Stimulated activated CD4-positive, alpha-beta T cell treated with anti-CD3 and anti-CD28 coated beads, Interleukin-12 subunit alpha, Interleukin-12 subunit beta, amount 100 ng/mL, for 4 hours (primary cell): Measurements from ENCODE around the gene URGCP.
"Not testable (repeated sequence)": the region's sequence is repeated elsewhere in the genome, so short reads cannot be mapped to it uniquely, and the experiment has no call there.

Experiments used
- DNase-seq: peaks from one replicate; pipeline ENCODE4 v3.0.0-alpha.2; 2020

Gene URGCP

DNA sequence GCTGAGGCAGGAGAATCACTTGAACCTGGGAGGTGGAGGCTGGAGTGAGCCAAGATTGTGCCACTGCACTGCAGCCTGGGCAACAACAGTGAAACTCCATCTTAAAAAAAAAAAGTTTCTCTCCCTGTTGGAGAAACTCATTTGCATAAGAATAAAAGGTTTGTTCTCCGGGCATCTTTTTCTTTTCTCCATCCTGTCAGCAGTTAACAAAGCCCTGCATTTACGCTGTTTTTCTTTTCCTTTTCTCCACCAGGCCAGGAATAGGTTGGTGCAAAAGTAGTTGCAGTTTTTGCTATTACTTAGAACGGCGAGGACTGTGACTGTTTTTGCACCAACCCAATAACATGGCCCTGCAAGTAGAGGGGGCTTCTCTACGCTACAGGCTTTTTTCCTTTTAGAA is 9.5 kb upstream of the URGCP start:
- DNase-seq: no peak

DNA sequence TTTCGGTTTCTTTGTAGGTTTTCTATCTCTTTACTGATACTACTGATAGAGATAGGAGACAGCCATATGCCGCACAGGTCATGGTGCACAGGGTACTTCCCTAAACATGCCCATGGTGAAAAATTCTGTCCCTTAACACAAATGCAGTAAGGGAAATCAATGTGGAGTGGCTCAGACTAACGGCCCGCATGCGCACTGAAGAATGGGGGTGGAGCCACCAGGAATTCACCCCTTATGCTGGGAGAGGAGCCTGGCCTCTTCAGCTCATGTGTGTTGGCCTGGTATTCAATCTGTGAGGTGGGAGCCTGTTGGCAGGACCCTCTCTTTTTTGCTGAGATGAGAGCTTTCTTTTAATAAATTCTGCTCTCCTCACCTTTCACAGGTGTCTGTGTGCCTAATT is 8.4 kb upstream of the URGCP start:
- no peak for DNase-seq

DNA sequence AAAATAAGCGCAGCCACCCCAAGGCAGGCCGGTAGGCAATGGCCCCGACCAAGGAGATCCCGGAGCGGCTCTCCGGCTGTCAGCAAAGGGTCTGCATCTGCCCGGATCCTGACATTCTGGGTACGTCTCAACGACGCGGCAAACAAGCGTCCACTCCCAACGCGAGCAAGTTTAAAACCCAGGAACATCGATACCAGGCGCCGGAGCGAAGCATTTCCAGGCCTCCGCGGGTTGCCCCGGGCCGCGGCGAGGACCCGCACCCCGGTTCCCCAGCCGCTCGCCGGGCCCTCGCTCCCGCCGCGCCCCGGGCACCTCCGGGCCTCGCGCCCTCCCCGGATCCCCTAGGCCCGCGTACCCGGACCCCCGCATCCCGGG is 453 bp downstream of the URGCP start:
- no peak for DNase-seq

DNA sequence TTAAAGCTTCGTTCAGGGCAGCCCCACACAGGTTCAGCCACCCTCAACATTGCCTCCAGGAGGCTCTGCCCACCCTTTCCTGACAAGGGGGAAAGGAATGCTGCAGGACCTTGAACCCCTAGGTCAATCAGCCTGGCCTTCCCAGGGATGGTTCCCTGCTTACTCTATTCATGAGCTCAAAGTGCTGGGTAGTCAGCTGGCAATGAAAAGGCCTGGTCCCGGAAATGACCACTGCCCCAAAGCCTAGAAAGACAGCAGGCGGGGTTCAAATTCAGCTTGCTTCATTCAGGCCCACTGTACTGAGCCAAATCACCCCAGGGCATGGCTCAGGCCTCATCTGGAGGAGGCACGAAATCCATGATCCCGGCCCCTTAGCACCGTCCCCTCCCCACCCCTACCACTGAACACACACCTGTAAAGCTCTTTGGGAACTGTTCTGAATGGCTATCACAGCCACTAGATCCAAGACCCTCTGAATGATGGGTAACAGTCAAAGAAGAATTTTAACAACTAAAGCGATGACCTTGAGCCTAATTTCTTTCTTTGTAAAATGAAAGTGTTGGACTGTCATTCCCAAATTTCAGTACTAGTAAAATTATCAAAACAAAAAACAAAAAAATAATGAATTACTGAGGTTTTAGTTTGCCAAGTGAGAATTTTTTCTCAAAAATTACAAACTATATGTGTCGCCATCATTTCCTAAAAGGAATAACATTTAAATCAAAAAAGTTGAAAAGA is 1.0 kb downstream of the URGCP start:
- DNase-seq: no peak

DNA sequence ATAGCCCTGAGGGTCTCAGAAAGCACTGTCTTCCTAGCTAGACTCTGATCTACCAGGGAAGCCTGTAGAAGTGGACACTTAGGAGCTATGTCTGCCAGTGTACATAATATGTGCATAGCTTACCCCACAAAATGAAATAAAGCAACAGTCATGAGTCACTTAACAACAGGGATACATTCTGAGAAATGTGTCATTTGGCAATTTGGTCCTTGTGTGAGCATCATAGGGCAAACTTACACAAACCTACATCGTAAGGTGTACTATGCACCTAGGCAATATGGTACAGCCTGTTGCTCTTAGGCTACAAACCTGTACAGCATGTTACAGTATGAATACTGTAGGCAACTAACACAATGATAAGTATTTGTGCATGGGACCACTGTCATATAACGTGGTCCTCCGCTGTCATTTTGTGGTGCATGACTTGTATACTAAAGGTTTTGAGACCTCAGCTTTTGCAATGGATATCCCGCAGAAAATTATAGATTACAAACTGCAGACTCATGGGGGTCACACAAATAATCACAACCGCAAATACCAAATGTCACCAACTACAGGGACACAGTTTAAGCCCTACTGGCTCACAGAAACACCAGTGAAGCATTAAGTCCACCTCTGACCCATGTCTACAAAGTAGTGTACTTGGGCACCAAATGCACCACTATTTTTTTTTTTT is 1.7 kb downstream of the URGCP start:
- no peak for DNase-seq

- no peak for DNase-seq
Observed at GRCh38 chr7:43902542-43903054, 3.8 kb downstream of the URGCP start.

DNA sequence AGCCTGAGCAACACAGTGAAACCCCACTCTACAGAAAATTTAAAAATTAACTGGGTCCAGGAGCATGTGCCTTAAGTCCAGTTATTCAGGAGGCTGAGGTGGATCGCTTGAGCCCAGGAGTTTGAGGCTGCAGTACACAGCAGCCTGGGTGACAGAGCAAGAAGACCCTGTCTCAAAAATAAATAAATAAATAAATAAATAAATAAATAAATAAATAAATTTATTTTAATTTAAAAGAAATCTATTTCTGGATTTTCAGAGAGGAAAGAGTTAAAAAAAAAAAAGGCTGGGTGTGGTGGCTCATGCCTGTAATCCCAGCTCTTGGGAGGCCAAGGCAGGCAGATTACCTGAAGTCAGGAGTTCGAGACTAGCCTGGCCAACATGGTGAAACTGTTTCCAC is 7.8 kb downstream of the URGCP start:
- not testable (repeated sequence) for DNase-seq

DNA sequence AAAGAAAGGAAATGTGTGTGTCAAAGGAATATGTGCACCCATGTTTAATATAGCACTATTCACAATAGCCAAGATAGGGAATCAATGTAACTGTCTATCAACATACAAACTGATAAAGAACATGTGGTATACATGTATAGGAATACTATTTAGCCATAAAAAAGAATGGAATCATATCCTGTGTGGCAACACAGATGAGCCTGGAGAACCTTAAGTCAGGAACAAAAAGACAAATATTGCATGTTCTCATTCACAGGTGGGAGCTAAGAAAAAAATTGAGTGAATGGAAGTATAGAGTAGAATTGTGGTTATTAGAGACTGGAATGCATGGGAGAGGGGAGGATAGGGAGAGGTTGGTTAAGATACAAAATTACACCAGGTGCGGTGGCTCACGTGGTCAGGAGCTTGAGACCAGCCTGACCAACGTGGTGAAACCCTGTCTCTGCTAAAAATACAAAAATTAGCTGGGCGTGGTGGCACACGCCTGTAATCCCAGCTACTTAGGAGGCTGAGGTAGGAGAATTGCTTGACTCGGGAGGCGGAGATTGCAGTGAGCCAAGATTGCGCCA is 10.5 kb downstream of the URGCP start:
- no peak for DNase-seq

- DNase-seq: no peak
Observed at GRCh38 chr7:43891069-43891955, 15.1 kb downstream of the URGCP start.

DNA sequence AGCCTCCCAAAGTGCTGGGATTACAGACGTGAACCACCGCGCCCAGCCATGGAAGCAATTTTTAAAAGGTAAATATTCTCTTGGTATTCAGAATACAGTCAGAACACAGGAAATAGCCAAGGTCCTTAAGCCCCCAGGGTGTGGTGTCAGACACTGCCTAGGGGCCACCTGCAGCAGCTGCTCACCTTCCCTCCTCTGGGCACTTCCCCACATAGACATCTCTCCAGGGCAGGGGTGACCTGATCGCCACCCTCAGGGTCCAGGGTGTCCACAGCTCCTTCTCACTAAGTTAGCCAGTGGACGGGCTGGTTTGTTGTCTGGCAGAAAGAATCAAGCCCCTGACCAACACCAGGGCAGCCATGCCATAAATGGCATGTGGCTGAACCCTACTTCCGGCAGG is 15.9 kb downstream of the URGCP start:
- DNase-seq: no peak

- DNase-seq: no peak
Observed at GRCh38 chr7:43888993-43889945, 17.1 kb downstream of the URGCP start.

DNA sequence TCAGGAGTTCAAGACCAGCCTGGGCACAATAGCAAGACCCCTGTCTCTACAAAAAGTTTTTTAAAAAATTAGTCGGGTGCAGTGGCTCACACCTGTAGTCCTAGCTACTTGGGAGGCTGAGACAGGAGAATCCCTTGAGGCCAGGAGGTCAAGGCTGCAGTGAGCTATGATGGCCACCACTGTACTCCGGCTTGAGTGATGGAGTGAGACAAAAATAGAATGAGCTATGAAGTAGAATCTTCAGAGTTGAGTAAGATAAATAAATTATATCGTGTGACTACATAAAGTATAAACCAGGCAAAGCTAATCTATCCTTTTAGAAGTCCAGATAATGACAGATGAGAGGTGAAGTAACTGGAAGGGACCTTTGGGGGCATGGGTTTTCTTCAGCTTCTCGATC is 21.8 kb downstream of the URGCP start:
- no peak for DNase-seq

GRCh38 chr7:43884209-43884608 is 22.2 kb downstream of the URGCP start:
- no peak for DNase-seq

- DNase-seq: no peak
Observed at GRCh38 chr7:43880596-43880995, 25.8 kb downstream of the URGCP start.

- no peak for DNase-seq
Observed at GRCh38 chr7:43879477-43879876, 26.9 kb downstream of the URGCP start.

DNA sequence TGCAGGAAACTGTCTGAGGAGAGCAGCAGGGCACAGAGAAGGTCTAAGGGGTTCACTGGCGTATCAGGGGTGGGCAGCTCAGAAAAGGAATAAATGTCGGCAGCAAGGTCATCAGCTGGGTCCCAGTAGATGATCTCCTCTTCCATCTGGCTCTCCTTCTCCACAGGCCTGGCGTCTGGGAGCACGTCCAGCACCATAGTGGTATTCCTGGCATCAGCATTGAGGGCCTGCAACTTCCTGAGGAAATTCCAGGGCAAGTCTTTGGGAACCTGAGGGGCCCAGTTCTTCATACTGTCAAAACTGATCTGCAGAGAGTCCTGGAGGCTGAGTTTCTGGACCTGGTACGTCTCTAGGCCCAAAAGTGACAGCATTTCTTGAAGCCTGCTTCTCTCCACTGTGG is 27.5 kb downstream of the URGCP start:
- DNase-seq: no peak

GRCh38 chr7:43877968-43878864 is 28.2 kb downstream of the URGCP start:
- DNase-seq: no peak

DNA sequence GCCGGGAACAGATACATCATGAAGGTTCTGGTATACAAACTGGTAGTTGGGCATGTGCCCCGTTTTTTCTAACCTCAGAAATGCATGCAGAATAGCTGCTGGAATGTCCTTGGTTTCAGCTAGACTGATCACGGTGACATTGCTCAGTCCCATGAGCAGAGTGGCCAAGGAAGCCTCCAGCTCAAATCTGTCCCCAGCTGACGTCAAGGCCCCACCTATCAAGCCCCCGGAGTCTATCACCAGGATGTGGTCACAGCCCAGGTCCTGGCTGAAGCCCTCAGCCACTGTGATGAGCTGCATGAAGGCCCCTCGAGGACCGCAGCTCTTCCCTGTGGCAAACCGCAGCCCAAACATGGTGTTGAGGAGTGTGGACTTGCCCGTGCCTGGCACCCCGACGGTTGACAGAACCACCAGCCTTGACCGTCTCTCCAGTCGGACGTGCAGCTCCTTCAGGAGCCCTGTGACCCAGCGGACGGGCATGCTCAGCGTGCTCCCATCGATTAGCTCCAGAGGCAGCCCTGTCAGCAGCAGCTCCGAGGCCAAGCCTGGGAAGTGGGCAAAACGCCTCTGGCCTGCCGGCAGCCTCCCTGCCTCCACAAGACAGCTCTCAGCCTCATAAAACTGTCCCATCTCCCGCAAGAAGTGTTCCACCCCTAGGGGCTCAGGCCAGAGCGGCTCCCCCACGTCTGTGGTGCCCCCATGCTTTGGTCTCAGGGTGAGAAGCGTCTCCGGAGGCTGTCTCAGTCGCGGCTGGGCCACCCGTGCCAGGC is 29.2 kb downstream of the URGCP start:
- DNase-seq: no peak

GRCh38 chr7:43876241-43876640 is 30.2 kb downstream of the URGCP start:
- DNase-seq: no peak

GRCh38 chr7:43873300-43873699 is 33.1 kb downstream of the URGCP start:
- no peak for DNase-seq
